G401.6 (cell line): ENCODE results near the gene RIN3.

Source experiments
- FAIRE-seq: peaks from 2 replicates; lab custom pipeline; 2012; peaks lifted over from hg19 to GRCh38; lab: Jason Lieb, UNC

RIN3 gene

DNA sequence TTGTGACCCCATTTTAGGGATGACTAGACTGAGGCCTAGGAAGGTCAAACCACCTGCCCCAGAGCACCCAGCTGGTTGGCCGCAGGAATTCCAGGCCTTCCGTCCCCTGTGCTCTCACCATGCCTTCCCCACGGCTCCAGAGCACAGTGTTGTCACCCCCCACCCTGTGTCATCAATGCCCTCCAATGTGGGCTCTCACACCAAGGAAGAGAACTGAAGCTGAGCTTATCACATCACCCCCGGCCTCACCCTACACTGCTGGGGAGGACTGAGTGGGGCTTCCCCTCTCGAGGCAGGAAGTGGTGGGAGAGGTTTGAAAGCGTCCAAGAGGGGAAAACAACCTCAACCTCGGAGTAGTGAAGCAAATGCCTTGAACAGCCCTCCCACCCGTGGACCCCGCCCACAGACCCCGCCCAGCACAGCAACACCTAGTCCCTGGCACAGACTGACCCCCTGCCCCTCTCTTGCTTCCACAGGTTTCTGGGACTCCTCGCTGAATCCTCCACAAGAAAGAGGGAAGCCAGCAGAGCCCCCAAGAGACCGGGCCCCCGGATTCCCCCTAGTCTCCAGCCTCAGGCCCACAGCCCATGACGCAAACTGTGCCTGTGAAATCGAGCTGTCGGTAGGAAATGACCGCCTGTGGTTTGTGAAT lies 137.7 kb downstream of the RIN3 start:
- no peak for FAIRE-seq

DNA sequence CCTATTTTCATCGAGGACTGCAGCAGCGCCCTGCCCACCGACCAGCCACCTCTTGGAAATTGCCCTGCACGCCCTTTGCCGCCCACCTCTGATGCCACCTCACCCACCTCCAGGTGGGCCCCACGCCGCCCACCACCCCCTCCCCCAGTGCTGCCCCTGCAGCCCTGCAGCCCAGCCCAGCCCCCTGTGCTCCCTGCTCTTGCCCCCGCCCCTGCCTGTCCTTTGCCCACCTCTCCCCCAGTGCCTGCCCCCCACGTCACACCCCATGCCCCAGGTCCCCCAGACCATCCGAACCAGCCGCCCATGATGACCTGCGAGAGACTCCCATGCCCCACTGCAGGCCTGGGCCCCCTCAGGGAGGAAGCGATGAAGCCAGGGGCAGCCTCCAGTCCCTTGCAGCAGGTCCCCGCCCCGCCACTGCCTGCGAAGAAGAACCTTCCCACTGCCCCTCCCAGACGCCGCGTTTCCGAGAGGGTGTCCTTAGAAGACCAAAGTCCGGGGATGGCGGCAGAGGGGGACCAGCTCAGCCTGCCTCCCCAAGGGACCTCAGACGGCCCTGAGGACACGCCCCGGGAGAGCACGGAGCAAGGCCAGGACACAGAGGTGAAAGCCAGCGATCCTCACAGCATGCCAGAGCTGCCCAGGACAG lies 138.3 kb downstream of the RIN3 start:
- no peak for FAIRE-seq

DNA sequence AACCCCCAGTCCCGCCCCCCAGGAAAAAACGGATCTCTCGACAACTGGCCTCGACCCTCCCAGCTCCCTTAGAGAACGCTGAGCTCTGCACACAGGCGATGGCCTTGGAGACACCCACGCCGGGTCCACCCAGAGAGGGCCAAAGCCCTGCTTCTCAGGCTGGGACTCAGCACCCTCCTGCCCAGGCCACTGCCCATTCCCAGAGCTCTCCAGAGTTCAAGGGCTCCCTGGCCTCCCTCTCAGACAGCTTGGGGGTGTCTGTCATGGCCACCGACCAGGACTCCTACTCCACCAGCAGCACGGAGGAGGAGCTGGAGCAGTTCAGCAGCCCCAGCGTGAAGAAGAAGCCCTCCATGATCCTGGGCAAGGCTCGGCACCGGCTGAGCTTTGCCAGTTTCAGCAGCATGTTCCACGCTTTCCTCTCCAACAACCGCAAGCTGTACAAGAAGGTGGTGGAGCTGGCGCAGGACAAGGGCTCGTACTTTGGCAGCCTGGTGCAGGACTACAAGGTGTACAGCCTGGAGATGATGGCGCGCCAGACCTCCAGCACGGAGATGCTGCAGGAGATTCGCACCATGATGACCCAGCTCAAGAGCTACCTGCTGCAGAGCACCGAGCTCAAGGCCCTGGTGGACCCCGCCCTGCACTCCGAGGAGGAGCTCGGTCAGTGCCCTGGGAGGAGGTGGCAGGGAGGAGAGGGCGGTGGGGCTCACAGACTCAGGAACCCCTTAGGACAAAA lies 139.0 kb downstream of the RIN3 start:
- FAIRE-seq = no peak

DNA sequence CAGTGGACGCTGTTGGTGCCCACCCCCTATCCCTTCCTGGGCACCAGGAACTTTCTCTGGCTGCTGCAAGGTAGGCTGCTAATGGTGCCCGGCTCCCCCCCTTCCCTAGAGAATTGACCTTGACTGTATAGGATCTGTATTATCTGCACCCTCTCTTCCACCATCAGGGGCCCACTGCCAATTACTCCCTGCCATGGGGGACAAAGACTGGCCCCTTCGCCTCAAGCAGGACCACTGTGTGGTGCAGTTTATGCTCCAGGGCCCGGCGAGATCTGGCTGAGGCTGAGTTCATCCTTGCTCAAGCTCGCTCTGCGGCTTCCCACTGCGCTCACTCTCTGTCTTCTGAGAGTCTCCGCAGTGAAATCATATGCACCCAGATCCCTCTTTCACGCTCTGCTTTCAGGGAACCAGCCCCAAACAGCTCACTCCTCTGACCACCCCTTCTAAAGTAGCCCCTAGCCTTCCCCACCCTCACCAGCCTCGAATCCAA lies 139.6 kb downstream of the RIN3 start:
- FAIRE-seq = no peak

DNA sequence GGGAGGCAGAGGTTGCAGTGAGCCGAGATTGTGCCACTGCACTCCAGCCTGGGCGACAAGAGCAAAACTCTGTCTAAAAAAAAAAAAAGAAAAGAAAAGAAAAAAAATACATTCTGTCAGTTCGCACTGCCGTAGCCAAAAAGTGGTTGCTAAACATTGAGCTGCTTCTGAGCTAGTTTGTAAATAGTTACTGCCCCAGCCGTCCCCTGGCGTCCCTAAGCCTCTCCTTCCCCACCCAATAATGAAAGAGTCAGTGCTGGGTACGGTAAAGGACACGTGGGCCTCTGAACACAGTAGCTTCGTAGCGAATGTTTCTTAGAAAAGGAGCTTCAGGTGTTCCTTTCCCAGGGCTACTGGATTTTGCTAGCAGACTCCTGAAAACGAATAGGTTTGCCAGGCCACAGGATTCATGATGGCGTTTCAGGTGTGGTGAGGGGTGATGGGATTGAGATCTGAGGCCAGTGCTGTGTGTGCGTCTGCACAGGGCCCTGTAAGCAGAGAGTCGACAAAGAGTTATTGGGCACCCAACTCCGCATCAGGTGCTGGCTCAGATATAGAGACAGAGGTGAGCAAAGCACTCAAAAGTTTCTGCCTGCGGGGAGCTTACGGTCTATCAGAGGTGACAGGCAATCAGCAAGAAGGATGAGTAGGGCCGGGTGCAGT lies 140.8 kb downstream of the RIN3 start:
- no peak for FAIRE-seq

DNA sequence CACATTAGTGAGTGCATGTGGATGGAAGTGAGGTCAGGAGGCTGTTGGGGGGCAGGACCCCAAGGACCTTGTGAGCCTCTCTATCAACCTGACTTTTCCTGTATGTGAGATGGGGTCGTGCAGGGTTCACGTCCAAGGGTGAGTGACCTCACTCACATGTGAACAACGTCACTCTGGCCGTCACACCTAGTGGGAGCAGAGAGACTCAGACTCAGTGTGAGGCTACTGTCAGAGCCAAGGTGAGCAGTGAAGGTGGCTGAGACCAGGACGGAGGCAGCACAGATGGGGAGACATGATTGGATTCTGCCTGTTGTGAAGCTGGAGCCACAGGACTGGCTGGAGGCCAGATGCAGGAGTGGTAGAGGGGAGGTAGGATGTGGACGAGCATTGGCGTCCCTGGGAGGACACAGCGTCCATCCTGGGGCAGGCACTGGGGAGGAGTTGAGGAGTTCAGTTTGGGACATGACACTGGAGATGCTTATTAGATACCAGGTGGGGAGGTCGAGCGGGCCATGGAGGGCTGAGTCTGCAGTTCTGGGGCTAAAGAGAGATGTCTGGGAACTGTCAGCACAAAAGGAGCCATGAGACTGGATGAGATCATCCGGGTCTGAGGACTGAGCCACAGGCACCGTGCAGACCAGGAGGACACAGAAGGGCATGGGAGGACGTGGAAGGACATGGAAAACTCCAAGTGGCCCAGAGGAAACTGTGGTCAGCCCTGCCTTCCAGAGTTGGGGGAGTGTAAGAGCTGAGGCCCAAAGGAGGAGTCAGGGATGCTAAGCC lies 142.0 kb downstream of the RIN3 start:
- no peak for FAIRE-seq

DNA sequence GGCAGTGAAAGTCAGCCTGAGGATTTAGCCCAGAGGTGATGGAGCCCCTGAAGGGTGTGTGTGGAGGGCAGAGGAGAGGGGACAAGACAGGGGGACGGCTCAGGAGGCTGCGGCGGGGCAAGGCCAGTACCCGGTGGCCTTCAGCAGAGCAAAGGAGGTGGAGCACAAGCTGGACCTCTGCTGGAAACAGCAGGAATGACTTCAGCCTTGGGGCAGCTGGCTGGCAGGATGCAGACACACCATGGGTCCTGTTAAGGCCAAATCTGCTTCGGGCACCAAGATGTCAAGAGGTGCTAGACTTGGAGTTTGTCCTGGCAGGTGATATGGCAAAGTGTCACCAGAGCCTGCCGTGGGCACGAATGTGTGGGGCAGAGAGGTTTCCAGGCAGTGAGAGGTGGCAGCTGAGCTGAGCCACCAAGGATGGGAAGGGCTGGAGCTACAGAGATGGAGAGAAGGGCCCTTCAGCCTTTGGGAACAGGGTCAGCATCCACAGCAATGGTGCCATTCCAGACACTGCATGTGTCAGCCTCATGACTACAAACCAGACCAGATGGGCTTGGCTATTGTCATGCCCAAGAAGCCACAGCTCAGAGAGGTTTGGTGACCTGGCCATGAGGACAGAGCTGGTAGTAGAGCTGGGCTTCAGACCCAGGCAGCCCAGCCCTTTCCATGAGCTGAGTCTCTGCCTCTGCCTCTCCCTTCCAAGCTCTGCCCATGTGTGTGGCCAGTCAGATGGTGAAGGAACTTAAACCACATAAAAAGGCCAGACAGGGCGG lies 142.9 kb downstream of the RIN3 start:
- no peak for FAIRE-seq

DNA sequence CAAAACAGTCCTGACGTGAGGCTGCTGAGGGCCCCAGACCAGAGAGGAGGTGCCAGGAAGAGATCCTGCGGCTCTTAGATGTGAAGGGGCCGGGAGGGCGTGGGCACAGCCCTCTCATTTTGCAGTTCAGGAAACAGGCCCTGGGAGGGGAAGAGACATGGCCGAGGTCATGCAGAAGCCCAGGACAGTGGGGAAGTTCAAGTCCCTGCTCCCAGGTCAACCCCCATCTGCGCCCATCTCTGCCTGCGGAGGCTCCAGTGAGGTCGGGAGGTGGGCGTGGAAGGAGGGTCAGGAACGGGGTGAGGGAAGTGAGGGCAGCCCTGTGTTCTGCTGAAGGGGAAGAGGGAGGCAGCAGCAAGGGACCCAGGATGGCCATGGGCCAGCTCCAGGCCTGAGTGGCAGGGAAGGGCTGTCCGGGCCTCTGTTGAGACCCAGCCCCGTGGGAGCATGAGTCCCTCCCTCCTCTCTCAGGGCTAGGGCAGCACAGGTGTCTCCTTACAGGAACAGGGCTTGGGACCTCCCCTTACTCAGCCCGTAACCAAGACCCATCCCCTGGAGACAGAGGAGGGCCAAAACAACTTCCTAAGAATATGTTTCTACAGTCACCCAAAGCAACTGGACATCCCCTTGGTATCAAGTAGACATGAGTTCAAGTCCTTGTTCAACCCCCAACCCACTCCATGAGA lies 144.0 kb downstream of the RIN3 start:
- FAIRE-seq = no peak

DNA sequence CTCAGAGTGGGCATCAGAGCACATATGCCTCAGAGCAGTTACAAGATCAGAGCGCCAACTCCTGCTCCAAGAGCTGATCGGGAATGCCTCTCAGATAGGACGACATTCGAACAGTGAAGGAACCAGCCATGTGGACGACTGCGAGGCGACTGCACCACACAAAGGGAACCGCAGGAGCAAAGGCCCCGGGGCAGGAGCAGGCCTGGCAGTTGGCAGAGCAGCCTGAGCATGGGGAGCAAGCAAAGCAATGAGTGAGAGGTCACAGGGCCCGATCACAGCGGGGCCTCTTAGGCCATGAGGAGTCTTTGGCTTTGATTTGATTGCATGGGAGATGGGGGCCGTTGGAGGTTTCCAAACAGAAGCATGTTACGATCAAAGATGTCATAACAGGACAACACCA lies 144.6 kb downstream of the RIN3 start:
- FAIRE-seq = no peak

DNA sequence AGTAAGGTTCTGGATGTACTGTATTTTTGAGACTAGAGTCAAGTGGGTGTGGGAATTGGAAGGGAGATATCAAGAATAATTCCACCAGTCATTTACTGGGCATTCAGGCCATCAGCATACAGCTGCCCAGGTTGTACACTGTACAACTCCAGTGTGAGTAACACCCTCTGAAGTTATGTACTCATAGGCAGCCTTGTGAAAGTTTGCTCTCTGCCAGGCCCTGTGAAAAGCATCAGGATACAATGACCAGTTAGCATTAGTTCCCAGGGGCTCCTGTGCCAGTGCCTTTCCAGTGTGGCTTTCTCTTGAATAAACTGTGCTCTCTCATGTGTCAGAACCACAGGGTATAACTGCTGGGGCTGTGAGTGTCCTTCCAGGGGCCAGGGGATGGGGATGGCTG lies 145.1 kb downstream of the RIN3 start:
- FAIRE-seq = no peak

DNA sequence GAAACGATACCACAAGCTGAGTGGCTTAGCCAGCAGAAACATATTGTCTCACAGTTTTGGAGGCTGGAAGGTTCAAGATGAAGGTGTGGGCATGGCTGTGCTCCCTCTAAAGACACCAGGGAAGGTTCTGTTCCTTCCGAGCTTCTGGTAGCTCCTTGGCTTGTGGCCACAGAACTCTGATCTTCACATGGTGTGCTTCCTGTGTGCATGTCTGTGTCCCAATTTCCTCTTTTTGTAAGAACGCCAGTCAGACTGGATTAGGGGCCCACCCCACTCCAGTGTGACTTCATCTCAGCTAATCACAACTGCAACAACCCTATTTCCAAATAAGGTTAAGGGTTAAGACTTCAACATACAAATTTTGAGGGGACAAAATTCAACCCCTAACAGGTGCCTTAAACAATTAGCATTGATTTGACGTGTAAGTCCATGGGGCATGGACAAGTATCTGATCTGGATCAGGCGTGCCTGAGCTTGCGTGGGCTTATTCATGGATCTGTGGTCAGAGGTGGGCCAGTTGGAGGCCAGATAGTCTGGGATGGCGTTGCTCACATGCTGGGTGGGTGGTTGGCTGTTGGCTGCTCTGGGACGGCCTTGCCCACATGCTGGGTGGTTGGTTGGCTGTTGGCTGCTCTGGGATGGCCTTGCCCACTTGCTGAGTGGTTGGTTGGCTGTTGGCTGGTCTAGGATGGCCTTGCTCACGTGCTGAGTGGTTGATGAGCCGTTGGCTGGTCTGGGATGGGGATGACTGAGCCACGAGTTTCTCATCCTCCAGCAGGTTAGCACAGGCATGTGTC lies 146.4 kb downstream of the RIN3 start:
- no peak for FAIRE-seq

DNA sequence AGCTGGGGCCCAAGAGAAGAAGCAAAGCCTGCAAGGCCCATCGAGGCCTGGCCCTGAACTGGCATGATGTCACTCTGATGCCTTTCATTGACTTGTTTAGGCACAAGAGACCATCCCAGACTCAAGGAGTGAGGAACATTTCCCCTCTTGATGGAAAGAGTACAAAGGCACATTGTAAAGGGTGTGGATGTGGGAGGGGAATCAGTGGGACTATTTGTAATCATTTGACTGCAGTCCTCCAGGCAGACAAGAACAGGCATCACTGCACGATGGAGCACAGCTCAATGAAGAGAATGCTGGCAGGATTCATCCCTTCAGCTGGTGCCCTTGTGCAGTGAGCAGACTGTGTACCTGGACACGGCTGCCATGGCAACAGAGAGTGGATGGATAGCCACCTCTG lies 147.0 kb downstream of the RIN3 start:
- no peak for FAIRE-seq

DNA sequence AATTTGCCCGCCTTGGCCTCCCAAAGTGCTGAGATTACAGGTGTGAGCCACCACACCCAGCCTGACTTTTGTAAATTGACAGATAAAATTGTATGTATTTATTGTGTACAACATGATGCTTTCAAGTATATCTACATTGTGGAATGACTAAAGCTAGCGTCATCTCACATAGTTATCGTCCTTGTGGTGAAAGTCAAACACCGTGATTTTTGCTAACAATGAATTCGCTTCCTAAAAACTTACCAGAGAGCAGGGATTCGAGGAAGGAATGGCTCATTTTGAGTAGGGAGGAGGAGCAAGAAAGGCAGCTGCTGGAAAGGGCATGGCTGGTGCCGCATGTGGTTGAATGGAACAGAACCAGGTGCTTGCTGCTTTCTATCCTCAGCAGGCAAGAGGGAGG lies 149.5 kb downstream of the RIN3 start:
- FAIRE-seq = no peak

DNA sequence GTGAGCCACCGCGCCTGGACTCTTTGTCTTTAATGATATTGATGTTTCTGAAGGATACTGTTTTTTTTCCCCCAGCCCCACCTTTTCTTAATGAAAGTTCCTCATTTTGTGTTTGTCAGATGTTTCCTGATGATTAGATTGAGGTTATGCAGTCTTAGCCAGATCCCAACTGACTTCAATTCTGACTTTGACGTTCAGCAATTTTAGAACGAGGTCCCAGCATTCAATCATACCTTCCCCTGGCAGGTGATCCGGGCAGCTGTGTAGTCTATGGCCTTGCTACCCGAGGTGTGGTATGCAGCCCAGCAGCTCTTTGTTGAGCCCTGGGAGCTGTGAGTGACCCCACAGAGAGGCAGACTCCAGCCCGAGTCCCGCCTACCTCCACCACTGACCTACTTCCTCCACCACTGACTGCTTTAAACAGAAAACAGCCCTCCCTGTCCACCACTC lies 152.1 kb downstream of the RIN3 start:
- no peak for FAIRE-seq

DNA sequence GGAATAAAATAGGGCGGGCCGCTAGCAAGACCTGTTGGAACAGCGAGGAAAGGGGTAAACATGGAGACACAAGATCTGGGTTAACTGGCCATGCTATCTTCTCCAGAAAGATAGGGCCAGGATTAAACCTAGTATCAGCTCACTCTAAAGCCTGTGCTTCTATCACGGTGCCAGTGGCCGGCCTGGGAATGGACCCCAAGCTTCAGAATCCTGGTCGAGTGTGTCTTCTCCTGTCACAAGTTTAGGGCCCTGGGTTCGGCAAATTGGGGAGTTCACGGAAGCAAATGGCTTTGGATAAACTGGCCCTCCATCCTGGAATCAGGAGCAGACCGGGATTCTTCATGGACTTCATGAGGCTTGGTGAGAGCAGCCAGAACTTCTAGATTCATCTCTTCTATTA lies 152.7 kb downstream of the RIN3 start:
- FAIRE-seq = no peak

DNA sequence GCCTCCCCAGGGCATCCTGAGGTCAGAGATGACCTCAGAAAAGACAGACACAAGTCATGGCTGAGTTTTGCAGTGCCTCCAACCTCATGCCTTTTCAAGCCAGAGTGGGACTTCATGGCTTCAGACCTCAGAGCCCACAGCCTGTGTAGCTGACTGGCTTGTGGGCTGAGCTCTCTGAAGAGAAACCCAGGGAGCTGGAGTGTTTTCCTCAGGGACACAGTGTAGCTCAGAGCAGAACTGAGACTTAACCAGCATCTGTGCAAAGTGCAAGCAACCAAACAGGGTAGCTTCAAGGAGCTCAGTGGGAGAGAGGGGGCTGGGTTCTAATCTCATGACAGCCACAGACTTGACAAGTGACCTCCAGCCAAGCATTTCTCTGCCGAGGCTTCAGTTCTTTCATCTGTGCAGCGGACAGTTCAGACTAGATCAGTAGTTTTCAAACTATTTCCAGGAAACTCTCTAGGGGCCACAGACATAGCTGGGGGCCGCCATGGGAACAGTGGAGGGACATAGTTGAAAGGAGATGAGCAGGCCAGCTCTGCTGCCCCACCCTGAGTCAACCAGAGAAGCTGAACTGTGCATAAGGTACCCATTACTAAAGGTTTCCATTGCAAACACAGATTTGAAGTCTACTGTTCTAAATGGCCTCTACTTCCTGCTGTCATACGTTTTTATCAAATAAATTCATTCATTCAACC lies 154.8 kb downstream of the RIN3 start:
- no peak for FAIRE-seq

DNA sequence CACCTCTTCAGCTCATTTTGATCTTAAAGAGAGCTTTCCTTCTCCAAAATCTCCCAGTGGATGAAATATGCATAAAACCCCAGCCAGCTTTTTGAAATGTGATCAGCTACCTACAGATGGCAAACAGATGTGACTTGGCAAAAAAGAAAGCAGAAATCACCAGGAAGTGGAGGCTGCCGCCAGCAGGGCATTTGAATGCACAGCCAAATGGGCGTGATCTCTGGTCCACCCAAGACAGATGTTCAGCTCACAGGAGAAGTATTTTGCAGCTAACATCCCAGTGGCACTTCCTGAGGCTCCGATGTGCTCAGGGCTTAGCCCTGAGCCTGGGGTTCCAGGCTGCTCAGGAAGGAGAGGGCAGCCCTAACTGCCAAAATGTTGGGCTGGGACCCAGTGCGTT lies 156.6 kb downstream of the RIN3 start:
- FAIRE-seq = no peak

DNA sequence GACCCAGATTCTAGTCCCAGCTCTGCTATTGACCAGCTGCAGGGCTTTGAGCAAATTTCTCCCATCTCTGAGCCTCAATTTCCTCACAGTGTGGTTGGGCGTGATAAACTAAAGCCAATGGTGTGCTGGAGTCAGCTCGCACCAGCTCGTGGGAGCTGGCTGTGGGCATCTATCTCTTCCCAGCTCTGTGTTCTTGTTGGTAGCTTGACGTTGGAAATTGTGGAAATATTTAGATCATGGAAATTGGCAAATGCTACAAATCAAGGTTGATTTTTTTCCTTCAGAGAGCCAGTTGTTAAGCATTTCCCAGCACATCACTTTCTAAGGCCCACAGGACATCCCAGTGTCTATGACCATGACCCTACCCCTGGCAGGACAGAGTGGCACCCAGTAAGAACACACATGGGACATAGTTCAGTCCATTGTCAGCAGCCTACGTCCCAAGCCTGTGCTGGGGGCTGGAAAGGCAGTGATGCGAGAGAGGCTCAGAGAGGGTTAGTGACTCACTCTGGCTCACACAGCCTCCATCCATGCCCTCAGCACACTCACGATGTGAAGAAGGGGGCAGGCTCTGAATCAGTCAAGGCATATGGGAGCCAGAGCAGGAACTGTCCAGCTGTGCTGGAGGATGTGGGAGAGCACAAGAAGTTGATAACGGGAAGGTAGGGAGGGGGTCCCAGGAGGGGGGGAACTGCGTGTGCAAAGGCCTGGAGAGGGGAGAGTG lies 157.2 kb downstream of the RIN3 start:
- FAIRE-seq = no peak
